ENCODE data around the gene OR52J3.
"Not testable (repeated sequence)": the region's sequence is repeated elsewhere in the genome, so short reads cannot be mapped to it uniquely, and the experiment has no call there.

OR52J3 gene

DNA sequence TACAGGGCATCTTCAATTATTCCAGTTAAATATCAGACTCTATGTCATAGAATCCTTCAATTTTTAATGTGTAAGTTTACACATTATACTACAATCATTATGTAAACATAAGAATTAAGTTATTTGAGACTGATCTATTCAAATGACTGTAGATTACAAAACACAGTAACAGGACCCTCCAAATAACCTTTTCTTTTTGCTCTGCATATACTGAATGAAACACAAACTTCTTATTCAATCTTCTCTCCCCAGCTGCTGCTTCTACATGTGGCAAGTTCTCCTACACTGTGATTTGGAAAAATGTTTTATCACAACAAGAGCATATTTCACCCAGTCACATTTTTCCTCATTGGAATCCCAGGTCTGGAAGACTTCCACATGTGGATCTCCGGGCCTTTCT lies at the start of gene OR52J3:
Gene OR52J3 (plus strand): TSS at position 301 of the 400 bp plus-strand sequence. CDS start 0 bp downstream, at position 301.
- no peak for DNase-seq

DNA sequence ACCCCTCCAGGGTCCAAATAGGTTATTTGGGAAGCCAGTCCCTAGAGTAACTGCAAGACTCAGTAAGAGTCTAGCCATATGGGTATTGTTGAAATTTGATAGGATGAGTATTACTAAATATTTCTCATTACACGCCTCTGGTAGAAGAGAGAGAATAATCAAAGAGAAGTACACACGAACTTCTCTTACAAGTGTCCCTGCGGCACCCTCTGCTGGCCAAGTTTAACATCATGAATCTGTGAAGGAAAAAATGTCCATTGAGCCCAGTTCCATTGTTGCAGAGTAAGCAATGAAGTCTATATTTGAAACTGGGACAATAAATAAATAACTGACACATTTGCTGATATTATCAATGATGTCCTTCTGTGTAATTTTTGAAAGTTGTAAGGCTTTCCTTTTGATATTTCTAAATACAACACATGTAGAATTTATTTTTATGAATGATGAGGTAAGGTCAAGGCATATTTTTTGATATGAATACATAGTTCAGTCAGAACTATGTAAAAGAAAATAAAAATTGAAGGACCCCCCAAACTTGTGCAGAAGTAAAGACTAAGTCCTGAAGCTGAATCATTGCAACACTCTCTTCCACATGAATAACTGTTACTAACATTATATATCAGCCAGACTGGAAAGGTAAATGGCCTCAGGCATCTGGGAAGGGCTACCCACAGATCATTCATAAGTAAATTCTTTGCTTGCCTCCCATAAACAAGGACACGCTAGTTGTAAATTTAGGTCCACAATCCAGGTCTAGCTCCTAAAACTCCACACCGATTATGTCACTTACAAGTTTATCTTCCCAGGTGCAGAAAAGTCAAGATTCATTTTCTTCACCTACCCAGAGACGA lies 41.7 kb upstream of the OR52J3 start:
- DNase-seq = peak; percentile 25

DNA sequence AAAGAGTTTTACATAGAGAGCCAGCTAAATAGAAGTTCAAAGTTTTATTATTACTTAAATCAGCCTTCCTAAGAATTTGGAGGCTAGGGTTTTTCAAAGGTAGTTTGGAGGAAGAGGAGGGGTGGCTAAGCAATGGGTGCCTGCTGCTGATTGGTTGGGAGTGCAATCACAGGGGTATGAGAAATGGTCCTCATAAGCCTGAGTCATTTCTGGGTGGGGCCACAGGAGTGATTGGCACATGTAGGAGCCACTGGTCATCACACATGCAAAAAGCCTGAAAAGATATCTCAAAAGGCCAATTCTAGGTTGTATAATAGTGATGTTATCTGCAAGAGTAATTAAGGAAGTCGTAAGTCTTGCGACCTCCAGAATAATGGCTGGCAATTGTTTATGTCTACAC lies 38.8 kb upstream of the OR52J3 start:
- DNase-seq = no peak

DNA sequence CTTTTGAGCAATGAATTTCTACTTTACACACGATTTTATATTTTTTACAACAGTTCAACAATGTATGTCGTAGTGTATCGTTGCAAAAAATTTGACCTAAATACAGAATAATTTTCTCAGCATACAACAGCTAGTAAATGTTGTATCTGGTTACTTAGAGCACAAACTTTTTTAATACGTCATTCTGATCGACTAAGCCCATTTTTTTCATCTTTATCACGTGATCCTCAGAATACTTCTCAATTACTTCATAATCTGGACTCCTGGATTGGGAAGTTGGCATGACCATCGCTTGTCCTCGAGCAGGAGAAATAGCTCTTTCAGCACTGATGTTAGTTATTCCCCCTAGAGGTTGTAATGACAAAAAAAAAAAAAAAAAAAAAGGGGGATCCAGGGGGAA lies 35.1 kb upstream of the OR52J3 start:
- no peak for DNase-seq

DNA sequence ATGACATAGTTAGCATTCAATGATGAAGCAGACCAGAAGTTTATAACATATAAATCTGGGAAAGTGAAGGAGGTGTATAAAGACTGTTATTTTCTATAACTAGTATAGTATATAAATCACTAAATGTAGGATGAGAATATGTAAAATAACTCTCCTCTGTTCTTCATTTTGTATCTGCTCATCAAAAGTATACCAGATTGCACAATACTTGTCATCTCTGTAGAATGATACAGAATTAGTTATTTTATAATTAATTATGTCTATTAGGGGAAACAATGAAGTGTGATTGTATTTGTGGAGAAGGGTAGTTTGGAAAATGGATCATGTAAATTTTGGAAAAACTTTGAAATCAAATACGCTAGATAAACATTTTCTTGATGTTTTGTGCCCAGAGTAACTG lies 33.3 kb upstream of the OR52J3 start:
- no peak for DNase-seq

DNA sequence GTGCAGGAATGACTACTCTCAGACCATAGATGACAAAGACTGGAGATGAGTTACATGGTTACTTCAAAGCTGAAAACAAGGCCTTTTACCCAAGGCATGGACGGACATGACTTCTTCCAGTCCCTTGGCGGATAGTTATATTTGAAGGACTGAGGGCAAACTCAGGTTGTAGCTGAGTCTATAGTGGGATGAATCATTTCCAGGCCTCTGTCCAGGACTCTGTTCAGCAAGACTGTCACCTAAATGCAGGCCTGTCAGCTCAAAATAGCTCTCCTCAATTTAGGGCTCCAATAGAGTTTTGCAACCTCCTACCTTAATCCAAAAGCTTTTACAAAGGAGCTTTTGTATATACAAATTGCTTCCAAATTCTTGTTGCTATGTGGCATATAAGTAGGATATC lies 24.3 kb upstream of the OR52J3 start:
- DNase-seq = no peak

DNA sequence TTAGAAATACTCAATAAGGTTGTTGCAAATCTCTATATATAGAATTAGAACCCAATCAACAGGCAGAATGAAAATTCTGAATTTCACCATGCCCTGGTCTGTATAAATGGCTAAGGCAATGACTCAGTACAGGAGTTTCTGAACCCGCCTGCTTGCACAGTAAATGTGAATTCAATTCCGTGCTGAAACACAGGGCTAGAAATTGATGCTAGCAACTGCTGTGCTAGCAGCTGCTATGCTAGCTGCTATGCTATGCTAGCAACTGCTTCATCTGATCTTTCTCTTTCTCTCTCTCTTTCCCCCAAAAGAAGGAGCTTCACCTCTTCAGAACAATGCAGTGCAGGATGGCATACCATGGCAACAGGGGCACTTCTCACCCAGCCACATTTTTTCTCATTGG lies 9.7 kb upstream of the OR52J3 start:
- no peak for DNase-seq

DNA sequence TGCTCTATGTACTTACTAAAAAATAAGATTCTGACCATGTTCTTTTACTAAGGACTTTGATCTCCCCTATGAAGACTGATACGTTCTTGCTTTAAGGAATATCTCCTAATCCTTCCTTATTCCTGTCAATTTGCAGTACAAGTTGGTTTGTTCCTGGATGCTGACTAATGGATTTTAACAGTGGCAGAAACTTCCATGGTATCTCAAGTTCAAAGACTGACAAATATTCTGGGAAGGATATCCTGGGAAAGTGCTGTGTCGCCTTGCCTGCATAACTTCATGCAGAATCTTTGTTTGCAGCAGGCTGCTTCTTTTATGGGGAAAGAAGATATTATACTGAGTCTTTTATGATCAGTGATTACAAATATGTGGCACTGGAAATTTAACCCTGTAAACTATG lies 8.4 kb upstream of the OR52J3 start:
- no peak for DNase-seq

DNA sequence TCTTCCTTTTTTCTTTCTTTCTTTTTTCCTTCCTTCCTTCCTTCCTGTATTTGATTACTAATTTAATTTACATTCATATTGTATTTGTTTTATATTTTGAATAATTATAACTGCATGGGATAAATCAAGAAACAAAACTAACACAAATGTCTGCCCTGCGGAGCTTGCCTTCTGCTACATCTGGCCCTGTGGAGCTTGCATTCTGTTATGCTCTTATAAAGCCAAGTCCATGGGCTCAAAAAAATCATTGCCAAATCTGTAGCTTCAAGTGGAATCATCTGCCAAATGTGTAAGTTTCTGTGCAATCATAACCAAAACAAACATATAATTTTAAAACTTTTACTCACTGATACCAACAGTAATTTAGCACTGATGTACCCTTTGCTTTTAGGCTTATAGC lies 8.0 kb upstream of the OR52J3 start:
- DNase-seq = no peak

DNA sequence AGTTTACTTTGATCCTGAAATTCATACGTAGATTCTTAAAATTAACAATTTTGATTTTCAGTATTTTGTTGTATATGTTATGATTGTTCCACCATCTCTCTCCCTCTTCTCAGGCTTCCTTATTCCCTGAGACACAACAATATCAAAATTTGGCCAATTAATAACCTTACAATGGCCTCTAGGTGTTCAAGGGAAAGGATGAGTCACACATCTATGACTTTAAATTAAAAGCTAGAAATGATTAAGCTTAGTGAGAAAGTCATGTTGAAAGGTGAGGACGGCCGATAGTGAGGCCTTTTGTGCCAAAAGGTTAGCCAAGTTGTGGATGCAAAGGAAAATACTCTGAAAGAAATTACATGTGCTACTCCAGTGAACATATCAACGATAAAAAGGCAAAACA lies 5.5 kb upstream of the OR52J3 start:
- DNase-seq = no peak

DNA sequence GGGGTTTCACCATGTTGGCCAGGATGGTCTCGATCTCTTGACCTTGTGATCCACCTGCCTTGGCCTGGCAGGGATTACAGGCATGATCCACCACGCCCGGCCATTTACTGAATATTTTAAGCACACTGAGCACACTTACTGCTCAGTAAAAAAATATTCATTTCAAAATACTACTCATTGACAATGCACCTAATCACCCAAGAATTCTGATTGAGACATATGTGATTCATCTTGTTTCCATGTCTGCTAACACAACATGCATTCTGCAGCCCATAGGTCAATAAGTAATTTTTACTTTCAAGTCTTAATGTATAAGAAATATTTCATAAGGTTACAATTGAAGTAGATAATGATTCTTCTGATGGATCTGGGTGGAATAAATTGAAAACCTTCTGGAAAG lies 4.2 kb upstream of the OR52J3 start:
- DNase-seq = no peak

DNA sequence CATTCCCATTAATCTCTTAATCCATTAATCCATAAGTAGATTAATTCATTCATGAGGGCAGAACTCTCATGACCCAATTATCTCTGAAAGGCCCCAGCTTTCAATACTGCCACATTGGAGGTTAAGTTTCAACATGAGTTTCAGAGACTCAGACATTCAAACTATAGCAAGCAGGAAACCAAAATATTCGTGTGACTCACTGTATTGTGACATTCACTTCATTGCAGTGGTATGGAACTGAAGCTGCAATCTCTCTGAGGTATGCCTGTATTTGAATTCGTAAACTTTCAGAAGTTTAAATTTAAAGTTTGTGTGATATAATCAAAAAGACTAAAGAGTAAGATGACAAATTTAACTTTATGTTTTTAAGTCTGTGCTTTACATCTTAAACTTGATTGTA lies 2.9 kb upstream of the OR52J3 start:
- DNase-seq = no peak

DNA sequence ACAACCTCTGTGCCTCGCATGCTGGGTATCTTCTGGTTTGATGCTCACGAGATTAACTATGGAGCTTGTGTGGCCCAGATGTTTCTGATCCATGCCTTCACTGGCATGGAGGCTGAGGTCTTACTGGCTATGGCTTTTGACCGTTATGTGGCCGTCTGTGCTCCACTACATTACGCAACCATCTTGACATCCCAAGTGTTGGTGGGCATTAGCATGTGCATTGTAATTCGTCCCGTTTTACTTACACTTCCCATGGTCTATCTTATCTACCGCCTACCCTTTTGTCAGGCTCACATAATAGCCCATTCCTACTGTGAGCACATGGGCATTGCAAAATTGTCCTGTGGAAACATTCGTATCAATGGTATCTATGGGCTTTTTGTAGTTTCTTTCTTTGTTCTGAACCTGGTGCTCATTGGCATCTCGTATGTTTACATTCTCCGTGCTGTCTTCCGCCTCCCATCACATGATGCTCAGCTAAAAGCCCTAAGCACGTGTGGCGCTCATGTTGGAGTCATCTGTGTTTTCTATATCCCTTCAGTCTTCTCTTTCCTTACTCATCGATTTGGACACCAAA lies 516 bp downstream of the OR52J3 start:
- no peak for DNase-seq

DNA sequence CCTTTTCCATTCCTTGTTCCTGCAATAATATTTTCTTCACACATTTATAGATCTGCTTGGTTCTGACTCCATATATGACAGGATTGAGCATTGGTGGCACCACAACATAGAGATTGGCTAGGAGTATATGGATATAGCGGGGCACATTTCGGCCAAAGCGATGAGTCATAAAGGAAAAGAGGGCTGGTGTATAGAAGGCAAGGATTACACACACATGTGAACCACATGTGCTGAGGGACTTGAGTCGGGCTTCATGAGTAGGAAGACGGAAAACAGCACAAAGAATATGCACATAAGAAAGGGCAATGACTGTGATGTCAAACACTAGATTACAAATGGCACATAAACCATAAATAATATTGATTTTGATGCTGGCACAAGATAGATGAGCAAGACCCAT lies 12.4 kb downstream of the OR52J3 start:
- DNase-seq = not testable (repeated sequence)

DNA sequence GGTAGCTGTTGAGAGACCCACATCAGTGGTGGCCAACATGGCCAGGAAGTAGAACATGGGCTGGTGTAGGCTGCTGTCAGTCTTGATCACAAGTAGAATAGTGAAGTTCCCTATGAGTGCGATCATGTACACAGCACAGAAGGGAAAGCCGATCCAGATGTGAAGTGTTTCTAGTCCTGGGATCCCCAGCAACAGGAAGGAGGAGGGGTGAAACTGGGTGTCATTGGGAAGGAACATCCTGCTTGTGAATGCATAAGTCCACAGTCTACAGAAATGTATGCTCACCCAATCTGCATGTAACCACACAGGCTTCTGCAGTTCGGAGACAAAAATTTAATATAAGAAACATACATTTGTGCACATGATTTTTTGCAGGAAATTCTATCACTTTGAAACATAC lies 13.1 kb downstream of the OR52J3 start, which contains the start of gene OR52E2:
Gene OR52E2 (minus strand): TSS at position 237 of the 400 bp plus-strand sequence. CDS start 0 bp downstream, at position 237.
- no peak for DNase-seq

DNA sequence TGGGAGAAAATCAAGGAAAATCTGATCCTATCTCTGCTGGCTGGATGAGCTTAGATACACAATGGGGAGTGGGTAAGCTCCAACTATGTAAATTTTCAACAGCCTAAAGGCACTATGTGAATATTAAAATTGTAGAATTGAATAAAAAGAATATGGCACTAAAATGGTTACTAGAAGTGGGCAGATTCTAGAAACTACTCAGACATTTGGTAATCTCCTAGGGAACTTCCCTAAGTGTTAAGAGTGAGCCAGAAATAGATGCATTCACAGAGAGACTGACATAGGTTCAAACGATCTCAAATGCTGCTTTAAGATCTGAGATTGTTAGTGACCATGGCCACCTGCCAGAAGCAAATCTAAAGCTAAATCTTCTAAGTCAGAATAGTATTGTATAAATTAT lies 18.7 kb downstream of the OR52J3 start:
- no peak for DNase-seq

DNA sequence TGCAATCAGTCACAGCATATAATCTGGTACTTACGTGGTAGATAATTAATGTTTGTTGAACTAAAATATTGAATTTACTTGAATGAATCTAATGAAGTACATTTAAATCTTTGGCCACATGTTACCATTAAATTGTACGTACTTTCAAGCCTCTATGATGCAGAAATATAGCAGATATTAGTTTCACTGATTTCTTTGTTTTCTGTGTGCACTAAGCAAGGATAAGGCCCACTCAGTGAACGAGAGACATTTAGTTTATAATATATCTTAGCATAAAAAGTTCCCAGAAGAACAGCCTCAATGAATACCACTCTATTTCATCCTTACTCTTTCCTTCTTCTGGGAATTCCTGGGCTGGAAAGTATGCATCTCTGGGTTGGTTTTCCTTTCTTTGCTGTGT lies 22.9 kb downstream of the OR52J3 start, which contains the start of gene OR52E1:
Gene OR52E1 (plus strand): TSS at position 301 of the 400 bp plus-strand sequence.
- DNase-seq = no peak

DNA sequence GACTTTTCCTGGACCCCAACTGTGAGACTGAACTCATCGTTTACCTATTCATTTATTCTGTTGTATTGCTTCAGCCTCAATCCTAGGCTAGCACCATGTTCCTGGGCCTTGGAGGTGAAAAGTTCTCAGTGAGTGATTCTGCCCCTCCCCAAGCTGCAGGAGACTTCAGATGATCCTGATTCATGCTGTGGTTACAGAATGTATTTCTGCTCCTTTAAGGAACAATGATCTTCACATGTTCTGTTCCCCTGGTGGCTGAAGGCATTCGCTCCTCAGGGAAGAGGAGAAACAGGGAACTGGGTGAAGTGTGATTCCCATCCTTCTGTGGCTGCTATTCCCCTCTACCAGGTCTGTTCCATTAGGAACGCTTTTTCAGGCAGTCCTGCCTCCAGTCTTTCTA lies 25.5 kb downstream of the OR52J3 start:
- no peak for DNase-seq

DNA sequence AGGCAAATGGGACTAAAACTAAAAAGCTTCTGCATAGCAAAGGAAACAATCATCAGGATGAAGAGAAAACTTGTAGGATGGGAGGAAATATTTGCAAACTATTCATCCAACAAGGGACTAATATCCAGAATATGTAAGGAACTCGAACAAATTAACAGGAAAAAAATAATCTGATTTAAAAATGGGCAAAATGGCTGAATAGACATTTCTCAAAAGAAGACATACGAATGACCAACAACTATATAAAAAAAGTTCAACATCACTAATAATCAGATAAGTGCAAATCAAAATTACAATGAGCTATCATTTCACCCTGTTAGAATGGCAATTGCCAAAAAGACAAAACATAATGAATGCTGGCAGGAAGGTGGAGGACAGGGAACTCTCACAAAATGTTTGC lies 35.1 kb downstream of the OR52J3 start:
- no peak for DNase-seq

DNA sequence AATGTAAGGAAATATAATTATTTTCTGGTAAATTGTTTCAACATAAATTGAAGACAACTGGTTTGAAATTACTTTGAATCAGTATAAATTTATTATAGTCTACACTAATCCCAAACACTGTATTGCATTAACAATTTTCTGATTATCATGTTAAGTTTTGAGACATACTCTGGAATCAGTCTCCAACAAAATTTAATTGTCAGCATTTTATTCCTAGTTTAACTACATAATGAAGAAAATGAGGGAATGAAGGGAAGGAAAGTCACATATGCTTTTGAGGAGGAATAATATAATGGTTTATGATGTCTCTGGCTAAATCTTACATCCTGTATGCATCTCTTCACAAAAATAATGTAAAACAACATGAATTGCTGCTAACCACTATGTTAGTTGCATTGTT lies 37.3 kb downstream of the OR52J3 start:
- DNase-seq = no peak

DNA sequence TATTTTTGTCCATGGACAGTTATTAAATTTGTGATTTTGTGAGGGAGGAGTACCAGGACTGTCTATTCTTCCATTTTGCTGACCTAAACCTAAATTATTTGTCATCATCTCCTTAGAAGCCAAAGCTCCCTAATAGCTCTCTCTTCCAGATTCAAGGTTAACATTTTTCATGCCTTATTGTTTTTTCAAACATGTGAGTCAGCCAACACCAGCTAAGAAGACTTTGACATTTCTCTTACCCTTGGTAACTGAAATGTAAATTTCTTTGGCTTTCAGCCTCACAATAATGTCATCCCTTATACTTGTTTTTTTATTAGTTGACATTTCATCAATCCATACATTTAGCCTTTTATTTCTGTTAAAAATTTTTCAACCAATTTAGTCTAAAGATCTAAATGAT lies 42.2 kb downstream of the OR52J3 start:
- DNase-seq = no peak

DNA sequence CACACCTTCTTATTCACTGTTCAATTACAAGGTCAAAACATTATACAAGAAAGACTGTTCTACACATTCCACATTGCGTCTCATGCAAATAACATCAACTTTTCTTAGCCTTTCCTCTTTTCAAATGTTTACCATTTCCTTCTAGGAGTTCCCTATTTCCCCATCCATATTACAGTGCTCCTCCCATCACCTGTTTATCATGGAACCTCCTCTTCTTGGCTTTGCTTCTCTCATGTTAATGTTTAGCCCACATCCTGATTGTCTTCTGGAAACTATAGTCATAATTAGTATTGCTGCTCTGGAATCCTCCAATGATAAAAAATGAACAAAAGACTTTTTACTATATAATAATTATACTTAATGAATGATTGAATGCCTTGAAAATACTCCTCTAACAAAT lies 44.3 kb downstream of the OR52J3 start:
- DNase-seq = no peak

DNA sequence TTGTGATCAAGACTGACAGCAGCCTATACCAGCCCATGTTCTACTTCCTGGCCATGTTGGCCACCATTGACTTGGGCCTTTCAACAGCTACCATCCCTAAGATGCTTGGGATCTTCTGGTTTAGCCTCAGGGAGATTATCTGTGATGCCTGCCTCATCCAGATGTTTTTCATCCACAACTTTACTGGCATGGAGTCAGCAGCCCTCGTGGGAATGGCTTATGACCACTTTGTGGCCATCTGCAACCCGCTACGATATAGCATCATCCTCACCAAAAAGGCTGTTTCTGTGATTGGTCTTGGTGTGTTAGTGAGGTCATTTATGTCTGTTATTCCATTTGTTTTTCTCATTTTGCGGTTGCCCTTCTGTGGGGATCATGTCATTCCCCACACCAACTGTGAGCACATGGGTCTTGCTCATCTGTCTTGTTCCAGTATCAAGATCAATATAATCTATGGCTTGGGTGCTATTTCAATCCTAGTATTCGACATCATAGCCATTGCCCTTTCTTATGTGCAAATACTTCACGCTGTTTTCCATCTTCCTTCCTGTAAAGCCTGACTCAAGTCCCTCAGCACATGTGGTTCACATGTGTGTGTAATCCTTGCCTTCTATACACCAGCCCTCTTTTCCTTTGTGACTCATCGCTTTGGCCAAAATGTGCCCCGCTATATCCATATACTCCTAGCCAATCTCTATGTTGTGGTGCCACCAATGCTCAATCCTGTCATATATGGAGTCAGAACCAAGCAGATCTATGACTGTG lies 46.7 kb downstream of the OR52J3 start:
- DNase-seq = no peak

DNA sequence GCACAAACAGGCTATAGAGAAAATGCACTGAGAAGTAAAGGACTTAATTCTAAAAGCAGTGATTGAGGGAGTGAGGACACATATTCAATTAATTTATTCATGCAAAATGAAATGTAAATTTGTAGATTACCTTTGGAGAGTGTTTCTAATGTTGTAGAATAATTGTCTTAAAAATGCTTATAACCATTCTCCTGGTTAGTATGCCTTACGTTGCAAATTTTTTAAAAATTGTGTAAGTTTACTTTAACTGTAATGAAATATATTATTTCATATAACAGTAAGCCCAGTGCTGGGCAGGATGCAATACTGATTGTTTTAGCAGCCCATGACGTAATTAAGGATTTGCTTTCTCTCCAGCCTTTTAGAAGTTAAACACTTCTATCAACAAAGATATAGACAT lies 49.7 kb downstream of the OR52J3 start:
- DNase-seq = no peak
